ENCODE results near the gene TFAM. TPM values are rescaled to one million over a fixed set of nuclear protein-coding genes. Genes with fewer than 3 reads are reported as not detected.

TFAM gene
- total and polyA plus RNA-seq, 2 of the 8 experiments (the other 6 are each of a cell fraction or from before 2014, with no cell fraction given), result 29.3 to 97.3 TPM

- Histone ChIP-seq H2AK5ac (ENCODE audit: low read depth, low read length) (no peak overlapping the region), H3K4me2 (ENCODE audit: insufficient read depth in 1 of 2, low read depth in 2 of 2, low read length in 2 of 2) (no peak overlapping the region), H2BK5ac (ENCODE audit: low read depth, low read length) (no peak overlapping the region), H3K27ac (ENCODE audit: low read depth, low read length) (no peak overlapping the region), H3K79me2 (ENCODE audit: control insufficient read depth in 1 of 2, insufficient read depth in 2 of 2, low read length in 2 of 2) (peaks cover 0 to 77% of the 10 kb centered on the region in 2 experiments; a peak in 2 of 4 replicates), H3K9me3 (ENCODE audit: insufficient read depth in 2 of 2, low read depth in 1 of 2, low read length in 1 of 2) (no peaks in the 10 kb centered on the region), H3K23ac (ENCODE audit: insufficient read length) (no peak overlapping the region), H3K18ac (ENCODE audit: extremely low read depth, low read length) (no peak overlapping the region), H2AFZ (ENCODE audit: low read length) (no peak overlapping the region), H3K9ac (replicated peaks in 1 of 4; ENCODE audit: extremely low read depth in 1 of 4, low read depth in 3 of 4, low read length in 3 of 4) (no peak overlapping the region), H2BK20ac (ENCODE audit: low read length) (no peak overlapping the region), H3K79me1 (ENCODE audit: low read depth, low read length) (no peaks in the 10 kb centered on the region; the same call in 1 of the 2 replicates), H3K56ac (replicated peaks; ENCODE audit: insufficient read length, low read depth, low read length) (no peak overlapping the region), H3K4ac (replicated peaks; ENCODE audit: insufficient read length, low read depth, low read length) (no peak overlapping the region), H2BK120ac (replicated peaks; ENCODE audit: low read depth, low read length) (no peak overlapping the region), H3K23me2 (ENCODE audit: low read depth, low read length) (no peaks in the 10 kb centered on the region), H3K4me1 (replicated peaks in 1 of 4; ENCODE audit: control insufficient read depth in 3 of 4, insufficient read depth in 4 of 4, low read length in 3 of 4) (peaks cover 0 to 4% (median 0%) of the 10 kb centered on the region in 4 experiments; a peak in 1 of 7 replicates), H2BK12ac (ENCODE audit: low read depth, low read length) (no peak overlapping the region), H3K36me3 (ENCODE audit: control insufficient read depth in 2 of 4, insufficient read depth in 4 of 4, low read length in 3 of 4) (no peaks in the 10 kb centered on the region), H4K20me1 (replicated peaks in 1 of 2; ENCODE audit: control insufficient read depth in 1 of 2, insufficient read depth in 2 of 2, low read length in 2 of 2) (peaks cover 0 to 2% of the 10 kb centered on the region in 2 experiments), H2BK15ac (ENCODE audit: low read length) (no peak overlapping the region), H4K91ac (replicated peaks; ENCODE audit: insufficient read length, low read length) (no peak overlapping the region), H4K8ac (ENCODE audit: extremely low read depth, insufficient read depth, low read length) (no peak overlapping the region), H3K27me3 (replicated peaks in 1 of 4; ENCODE audit: control insufficient read depth in 3 of 4, extremely low read depth in 1 of 4, insufficient read depth in 3 of 4, low read length in 3 of 4) (no peaks in the 10 kb centered on the region), H4K5ac (ENCODE audit: insufficient read length, low read depth, low read length) (no peak overlapping the region), H3K14ac (ENCODE audit: insufficient read length) (no peak overlapping the region), H3K4me3 (ENCODE audit: extremely low read depth in 1 of 4, insufficient read depth in 2 of 4, low read depth in 3 of 4, low read length in 4 of 4) (no peak overlapping the region)
- no peak for DNase-seq (ENCODE audit: low read depth in 1 of 2, low spot score in 2 of 2)
- no peak for FAIRE-seq
- TF ChIP-seq CEBPB (IDR thresholded peaks at IDR 0.05; ENCODE audit: low read depth, low read length), result no peak
- no peak for TF ChIP-seq NANOG (IDR thresholded peaks at IDR 0.05; ENCODE audit: insufficient read depth, low read depth, low read length, poor library complexity, severe bottlenecking)
- WGBS, 2 experiments (ENCODE audit: extremely low coverage in 1 of 2, insufficient coverage in 1 of 2, insufficient read length in 1 of 2, insufficient replicate concordance in 2 of 2, low coverage in 1 of 2, low lambda C conversion rate in 2 of 2, missing lambda C conversion rate in 1 of 2), result 68% methylated on average over 1 of the region's 1 CpG; no CpG with 5 or more reads in 1 of the 2 experiments
- ChIA-PET POLR2A (ENCODE audit: partially characterized antibody) (interaction anchor here (1.0 kb wide), 1 partner anchor 37 kb away, joined by 3 read pairs; no protein-coding TSS in a partner anchor), CTCF (ENCODE audit: partially characterized antibody) (interaction anchor here (1.0 to 1.3 kb wide), 3 partner anchors 11 to 57 kb away, joined by 3 to 4 read pairs (median 3); no protein-coding TSS in a partner anchor)
Observed at GRCh38 chr10:58347967-58348366, 37.2 kb upstream of the TFAM start.

All from H1 (cell line).